Muscle of arm (tissue), 14 donors: ENCODE results near the gene ZNF253. TPM values are rescaled to one million over a fixed set of nuclear protein-coding genes. Genes with fewer than 3 reads are reported as not detected.
"Not testable (repeated sequence)": the region's sequence is repeated elsewhere in the genome, so short reads cannot be mapped to it uniquely, and the experiment has no call there.

Experiments used
- DNase-seq: peaks from one replicate; pipeline ENCODE4 v3.0.0-alpha.2; 2013
- long read RNA-seq, 11 donors: transcript quantifications; one replicate each; lab custom pipeline, GENCODE V29; 2026
- polyA plus RNA-seq, 12 donors: library from polyadenylated mRNA; unstranded; fragments of 120-200 nt; gene quantifications; one replicate each; pipeline ENCODE4 v1.2.1, GENCODE V29; 2013; ENCODE audit not compliant: insufficient read length in 12 of 12

ZNF253 gene
- 10 to 100 TPM in 11 of 12 donors, not detected in 1; 13.1 to 22.1 (median 15.6) TPM for polyA plus RNA-seq
- long read RNA-seq, donor 1, transcript ZNF253-203 (4 exons, 3,519 nt), result major isoform, 5 of 6 reads
- long read RNA-seq, donor 1, partial matches to known transcripts, result 0 of 6 reads
- long read RNA-seq, donor 1, other reads (novel, unspliced or antisense), result 0 of 6 reads
- long read RNA-seq, donor 2, transcript ZNF253-203 (4 exons, 3,519 nt), result major isoform, 5 of 8 reads
- long read RNA-seq, donor 2, partial matches to known transcripts, result 0 of 8 reads
- long read RNA-seq, donor 2, other reads (novel, unspliced or antisense), result 0 of 8 reads
- long read RNA-seq, donor 3, partial matches to known transcripts, result 0 of 5 reads
- long read RNA-seq, donor 3, other reads (novel, unspliced or antisense), result 0 of 5 reads
- long read RNA-seq, donor 4, partial matches to known transcripts, result 0 of 5 reads
- long read RNA-seq, donor 4, other reads (novel, unspliced or antisense), result 0 of 5 reads
- long read RNA-seq, donor 5, transcript ZNF253-203 (4 exons, 3,519 nt), result major isoform, 6 of 7 reads
- long read RNA-seq, donor 5, partial matches to known transcripts, result 0 of 7 reads
- long read RNA-seq, donor 5, other reads (novel, unspliced or antisense), result 0 of 7 reads
- long read RNA-seq, donor 6, partial matches to known transcripts, result 0 of 2 reads
- long read RNA-seq, donor 6, other reads (novel, unspliced or antisense), result 0 of 2 reads
- long read RNA-seq, donor 7, partial matches to known transcripts, result 0 of 2 reads
- long read RNA-seq, donor 7, other reads (novel, unspliced or antisense), result 0 of 2 reads
- long read RNA-seq, donor 8, transcript ZNF253-203 (4 exons, 3,519 nt), result major isoform, 10 of 10 reads
- long read RNA-seq, donor 8, partial matches to known transcripts, result 0 of 10 reads
- long read RNA-seq, donor 8, other reads (novel, unspliced or antisense), result 0 of 10 reads
- long read RNA-seq, donor 9, partial matches to known transcripts, result 0 of 4 reads
- long read RNA-seq, donor 9, other reads (novel, unspliced or antisense), result 0 of 4 reads
- long read RNA-seq, donor 10, partial matches to known transcripts, result 6 of 13 reads
- long read RNA-seq, donor 10, other reads (novel, unspliced or antisense), result 0 of 13 reads
- long read RNA-seq, donor 11, partial matches to known transcripts, result 0 of 5 reads
- long read RNA-seq, donor 11, other reads (novel, unspliced or antisense), result 0 of 5 reads

GRCh38 chr19:19865750-19866610 lies at the start of gene ZNF253:
TSS of gene ZNF253 (plus strand) at chr19:19865882. CDS start at chr19:19865997, 115 bp downstream.
- DNase-seq, result peak; percentile 97

GRCh38 chr19:19816679-19817078 lies 49.0 kb upstream of the ZNF253 start:
- DNase-seq, result no peak

- no peak for DNase-seq
These were observed 48.3 kb upstream of the ZNF253 start for GRCh38 chr19:19817357-19817756.

- DNase-seq, result no peak
These were observed 44.8 kb upstream of the ZNF253 start for GRCh38 chr19:19820774-19821320.

GRCh38 chr19:19821366-19821951 lies 44.2 kb upstream of the ZNF253 start, which contains the start of gene ZNF506:
TSS of gene ZNF506 (minus strand) at chr19:19821750. CDS start at chr19:19821603, 147 bp downstream.
- DNase-seq, result peak; percentile 99

- DNase-seq, result peak; percentile 27
These were observed 43.7 kb upstream of the ZNF253 start for GRCh38 chr19:19821976-19822375.

GRCh38 chr19:19823916-19824315 lies 41.8 kb upstream of the ZNF253 start:
- no peak for DNase-seq

GRCh38 chr19:19826875-19827274 lies 38.8 kb upstream of the ZNF253 start:
- DNase-seq, result no peak

- no peak for DNase-seq
These were observed 30.1 kb upstream of the ZNF253 start for GRCh38 chr19:19835560-19836038.

- DNase-seq, result no peak
These were observed 17.9 kb upstream of the ZNF253 start for GRCh38 chr19:19847781-19848180.

- DNase-seq, result no peak
These were observed 16.6 kb upstream of the ZNF253 start for GRCh38 chr19:19849056-19849455.

- not testable (repeated sequence) for DNase-seq
These were observed 13.9 kb upstream of the ZNF253 start for GRCh38 chr19:19851740-19852139.

GRCh38 chr19:19858751-19859150 lies 6.9 kb upstream of the ZNF253 start:
- no peak for DNase-seq

GRCh38 chr19:19860756-19861390 lies 4.8 kb upstream of the ZNF253 start:
- DNase-seq, result peak; percentile 41

- peak; percentile 26 for DNase-seq
These were observed 1.0 kb downstream of the ZNF253 start for GRCh38 chr19:19866611-19867248.

- not testable (repeated sequence) for DNase-seq
These were observed 4.4 kb downstream of the ZNF253 start for GRCh38 chr19:19870086-19870485.

- DNase-seq, result no peak
These were observed 6.2 kb downstream of the ZNF253 start for GRCh38 chr19:19871932-19872331.

GRCh38 chr19:19873381-19873780 lies 7.7 kb downstream of the ZNF253 start:
- DNase-seq, result no peak

- no peak for DNase-seq
These were observed 12.0 kb downstream of the ZNF253 start for GRCh38 chr19:19877724-19878123.
